Fibroblast of mammary gland (primary cell): ENCODE results near the gene IRF2BP2.

ENCODE experiments used
- DNase-seq: peaks from one replicate; pipeline ENCODE4 v3.0.0-alpha.2; 2010; ENCODE audit warnings: low read depth
- H3K4me3 ChIP-seq: 2 replicates; pipeline ENCODE4 v1.5.1; 2011; ENCODE audit warnings: low read depth, mild to moderate bottlenecking, low read length, moderate library complexity; ENCODE audit not compliant: control insufficient read depth
- CTCF ChIP-seq: conservative IDR thresholded peaks from 2 replicates; pipeline ENCODE4 v1.5.1; 2011; ENCODE audit warnings: low read depth, low read length, inconsistent platforms; ENCODE audit not compliant: control insufficient read depth, insufficient read depth

The IRF2BP2 gene

GRCh38 chr1:234556245-234556943 is 53.6 kb downstream of the IRF2BP2 start:
- no peak for DNase-seq
- TF ChIP-seq CTCF: no peak
- no peak overlapping the region for H3K4me3 ChIP-seq

DNA sequence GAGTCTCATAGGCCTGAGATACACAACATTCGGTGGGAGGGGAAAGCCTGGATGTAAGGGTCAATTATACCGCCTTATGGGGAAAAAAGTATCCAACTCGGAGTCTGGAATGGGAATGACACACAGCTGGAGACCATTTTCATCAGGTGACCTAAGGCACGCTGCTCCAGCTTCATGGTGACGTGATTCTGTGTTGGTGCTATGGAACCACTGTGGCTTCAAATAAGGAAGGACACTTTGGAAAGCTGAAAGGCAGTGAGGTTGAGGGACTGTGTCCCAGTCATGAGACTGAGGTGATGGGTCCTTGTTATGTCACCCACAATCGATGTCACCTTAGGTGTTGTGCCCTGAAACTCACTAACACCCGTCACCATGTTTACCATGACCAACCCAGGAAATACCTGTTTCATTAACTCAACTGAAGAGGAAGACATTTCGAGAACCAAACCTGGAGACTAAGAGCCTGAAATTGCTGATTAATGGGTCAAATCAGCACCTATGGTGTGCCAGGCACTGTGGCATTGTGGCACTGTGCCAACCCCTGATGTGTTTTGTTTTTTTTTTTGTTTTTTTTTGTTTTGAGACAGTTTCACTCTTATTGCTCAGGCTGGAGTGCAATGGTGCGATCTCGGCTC is 54.5 kb downstream of the IRF2BP2 start:
- no peak for DNase-seq
- TF ChIP-seq CTCF: no peak
- no peak overlapping the region for H3K4me3 ChIP-seq

DNA sequence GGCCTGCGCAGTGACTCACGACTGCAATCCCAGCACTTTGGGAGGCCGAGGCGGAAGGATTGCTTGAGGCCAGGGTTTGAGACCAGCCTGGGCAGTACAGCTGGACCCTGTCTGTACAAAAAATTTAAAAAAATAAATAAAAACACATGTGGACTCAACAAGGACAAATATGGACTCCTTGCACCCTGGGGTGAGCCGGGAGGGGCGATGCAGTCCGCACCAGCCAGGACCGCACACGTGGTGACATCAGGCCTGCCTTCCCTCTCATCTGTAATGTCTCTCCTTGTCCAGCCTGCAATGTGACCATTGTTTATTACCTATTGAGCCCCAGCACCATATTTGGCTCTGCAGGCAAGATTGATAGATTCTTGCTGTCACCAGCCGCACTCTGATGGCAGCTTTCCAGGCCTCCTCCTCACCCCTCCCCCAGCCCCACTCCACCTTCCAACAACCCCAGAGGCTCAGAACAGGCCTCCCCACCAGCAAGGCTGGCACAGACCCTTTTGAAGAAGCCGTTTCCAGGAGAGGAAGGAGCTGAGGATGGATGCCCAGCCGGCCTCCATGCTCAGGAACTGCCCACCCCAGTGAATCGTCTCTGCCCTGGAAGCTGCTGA is 55.2 kb downstream of the IRF2BP2 start:
- TF ChIP-seq CTCF: no peak
- no peak overlapping the region for H3K4me3 ChIP-seq
- DNase-seq: no peak
